Body of pancreas (tissue), 4 donors: ENCODE data around the gene PSD2.

ENCODE experiments used
- POLR2A ChIP-seq, 3 donors: fragments of 450-650 bp; IDR thresholded peaks; one replicate each; pipeline ENCODE4 v1.6.1; 2016; ENCODE audit warnings: antibody characterized with exemption in 3 of 3, mild to moderate bottlenecking in 2 of 3
- TF ChIP-seq, protein P1 (sequence below), 7 experiments: fragments of 450-650 bp in 4 of 7; fragments of 200-600 bp in 3 of 7; sonication (generic) in 3 of 7; IDR thresholded peaks; one replicate each; pipeline ENCODE4 v1.5.1; 2016 to 2019; ENCODE audit warnings: antibody characterized with exemption in 7 of 7

DNA sequence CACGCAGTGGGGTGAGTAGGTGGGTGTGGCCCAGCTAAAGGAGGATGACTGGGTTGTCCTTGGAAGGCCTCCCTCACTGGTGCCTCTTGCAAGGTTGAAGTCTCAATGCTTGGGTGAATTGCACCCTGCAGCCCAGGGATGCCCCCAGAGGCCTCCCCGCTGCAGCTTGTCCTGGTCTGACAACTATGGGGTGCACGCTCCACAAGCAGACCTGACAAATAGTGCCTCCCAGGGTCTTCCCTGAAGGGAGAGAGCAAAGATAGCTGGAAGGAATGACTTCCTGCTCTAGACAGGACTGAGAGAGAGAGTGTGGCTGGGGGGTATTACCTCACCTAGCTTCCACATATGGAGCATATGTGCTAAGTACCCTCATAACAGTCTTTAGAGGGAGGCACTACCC is 1.7 kb downstream of the PSD2 start:
- TF ChIP-seq, protein P1, sequence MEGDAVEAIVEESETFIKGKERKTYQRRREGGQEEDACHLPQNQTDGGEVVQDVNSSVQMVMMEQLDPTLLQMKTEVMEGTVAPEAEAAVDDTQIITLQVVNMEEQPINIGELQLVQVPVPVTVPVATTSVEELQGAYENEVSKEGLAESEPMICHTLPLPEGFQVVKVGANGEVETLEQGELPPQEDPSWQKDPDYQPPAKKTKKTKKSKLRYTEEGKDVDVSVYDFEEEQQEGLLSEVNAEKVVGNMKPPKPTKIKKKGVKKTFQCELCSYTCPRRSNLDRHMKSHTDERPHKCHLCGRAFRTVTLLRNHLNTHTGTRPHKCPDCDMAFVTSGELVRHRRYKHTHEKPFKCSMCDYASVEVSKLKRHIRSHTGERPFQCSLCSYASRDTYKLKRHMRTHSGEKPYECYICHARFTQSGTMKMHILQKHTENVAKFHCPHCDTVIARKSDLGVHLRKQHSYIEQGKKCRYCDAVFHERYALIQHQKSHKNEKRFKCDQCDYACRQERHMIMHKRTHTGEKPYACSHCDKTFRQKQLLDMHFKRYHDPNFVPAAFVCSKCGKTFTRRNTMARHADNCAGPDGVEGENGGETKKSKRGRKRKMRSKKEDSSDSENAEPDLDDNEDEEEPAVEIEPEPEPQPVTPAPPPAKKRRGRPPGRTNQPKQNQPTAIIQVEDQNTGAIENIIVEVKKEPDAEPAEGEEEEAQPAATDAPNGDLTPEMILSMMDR (IDR thresholded peaks at IDR 0.05), result no peak
- no peak for TF ChIP-seq POLR2A (IDR thresholded peaks at IDR 0.05)
